ENCODE data around the gene CREB3L1. TPM values are rescaled to one million over a fixed set of nuclear protein-coding genes. Genes with fewer than 3 reads are reported as not detected.

CREB3L1 gene
- total RNA-seq, 1 experiment from 2014 or later, result 3.3 TPM

GRCh38 chr11:46235777-46236688 lies 41.4 kb upstream of the CREB3L1 start:
- DNase-seq, result no peak
- H3K23me2 ChIP-seq (ENCODE audit: insufficient read length, low read depth, low read length, poor library complexity, severe bottlenecking), result peaks cover 20% of the 10 kb centered on the region
- no CpG with 5 or more reads among the region's 1 CpG for WGBS (ENCODE audit: extremely low coverage, insufficient read length, low lambda C conversion rate)
- H2AK5ac ChIP-seq (ENCODE audit: insufficient read length, low read length), result no peak overlapping the region
- H3K4me3 Mint-ChIP-seq, result peak overlapping the region in 1 of 2 experiments; percentile 61; a peak in 1 of 5 replicates
- H2BK5ac ChIP-seq (ENCODE audit: insufficient read length, low read length), result no peak overlapping the region
- H2BK20ac ChIP-seq (ENCODE audit: low read depth, low read length, poor library complexity, severe bottlenecking), result no peak overlapping the region
- H3K27ac Mint-ChIP-seq, result no peak overlapping the region
- peaks cover 45% of the 10 kb centered on the region for H3K27me3 Mint-ChIP-seq (ENCODE audit: low read depth)
- H2AFZ ChIP-seq (ENCODE audit: low read length), result no peak overlapping the region
- H4K5ac ChIP-seq (ENCODE audit: insufficient read length, low read depth, low read length), result no peak overlapping the region
- no peak overlapping the region for H3K14ac ChIP-seq (ENCODE audit: insufficient read depth, low read length)
- H4K20me1 ChIP-seq (ENCODE audit: control insufficient read depth, insufficient read depth, insufficient read length), result no peaks in the 10 kb centered on the region
- no peak overlapping the region for H3T11ph ChIP-seq (ENCODE audit: low read length)
- H2BK120ac ChIP-seq (ENCODE audit: low read depth, low read length, poor library complexity, severe bottlenecking), result no peak overlapping the region
- no peak overlapping the region for H3K4ac ChIP-seq (ENCODE audit: low read depth, low read length)
- no peak for TF ChIP-seq CTCF (conservative IDR thresholded peaks at IDR 0.05)
- H3K79me1 ChIP-seq (ENCODE audit: insufficient read depth, low read depth, low read length, poor library complexity, severe bottlenecking), result no peaks in the 10 kb centered on the region
- H3K27me3 ChIP-seq (ENCODE audit: insufficient read depth, low read length), result peaks cover 4% of the 10 kb centered on the region; the same call in 1 of the 2 replicates
- H3K4me1 Mint-ChIP-seq, result peaks cover 27 to 35% of the 10 kb centered on the region in 2 experiments
- no peak overlapping the region for H2BK15ac ChIP-seq (ENCODE audit: low read depth, low read length)
- H3K27ac ChIP-seq (ENCODE audit: insufficient read length, low read depth, low read length), result no peak overlapping the region
- H2BK12ac ChIP-seq (ENCODE audit: insufficient read length, low read depth, low read length), result no peak overlapping the region
- peaks cover 0 to 8% (median 2%) of the 10 kb centered on the region in 3 experiments; a peak in 4 of 7 replicates for H3K36me3 Mint-ChIP-seq (ENCODE audit: insufficient read depth in 1 of 3, low read depth in 3 of 3)
- no peaks in the 10 kb centered on the region for H3K79me2 ChIP-seq (ENCODE audit: insufficient read depth, low read length)
- no peak overlapping the region for H3K4me2 ChIP-seq (ENCODE audit: insufficient read depth, insufficient read length, low read length)
- no peak overlapping the region for H3K9ac ChIP-seq (ENCODE audit: extremely low read depth, insufficient read length, low read length)
- H3K18ac ChIP-seq (ENCODE audit: insufficient read length, low read depth, low read length), result no peak overlapping the region
- H3K9me3 ChIP-seq (ENCODE audit: control insufficient read depth, low read depth, low read length), result peaks cover 5% of the 10 kb centered on the region
- H3K56ac ChIP-seq (ENCODE audit: insufficient read length, low read depth, low read length), result no peak overlapping the region
- H4K8ac ChIP-seq (replicated peaks; ENCODE audit: insufficient read length, low read depth, low read length), result no peak overlapping the region
- H3K23ac ChIP-seq (ENCODE audit: insufficient read length, low read depth, low read length), result no peak overlapping the region
- no peak overlapping the region for H4K91ac ChIP-seq (ENCODE audit: insufficient read length, low read depth, low read length)
- H3K4me1 ChIP-seq (ENCODE audit: insufficient read depth, low read length), result no peaks in the 10 kb centered on the region
- peaks cover 8 to 14% of the 10 kb centered on the region in 2 experiments; a peak in 4 of 5 replicates for H3K9me3 Mint-ChIP-seq
